K562 (cell line): Measurements from ENCODE around the gene AMBRA1. TPM values are rescaled to one million over a fixed set of nuclear protein-coding genes. Genes with fewer than 3 reads are reported as not detected.
A peak's percentile ranks its signal among the peaks of the same experiment; 100 is the strongest.

Source experiments
- HNRNPL ChIP-seq: fragments of 200-400 bp; formaldehyde crosslinking; IDR thresholded peaks from 2 replicates; pipeline ENCODE4 v1.6.1; 2017; ENCODE audit warnings: low read depth, mild to moderate bottlenecking, low read length
- MYC ChIP-seq, 2 experiments: fragments of 250-450 bp in 1 of 2; sonication (Bioruptor Pico) in 1 of 2; IDR thresholded peaks; 2 replicates each; pipeline versions ENCODE4 v1.5.1 to v1.6.1; 2012 to 2021; ENCODE audit warnings: low read depth in 2 of 2, borderline replicate concordance in 1 of 2, improper control_type of control experiment in 1 of 2, low read length in 1 of 2, mild to moderate bottlenecking in 1 of 2, moderate library complexity in 1 of 2
- REST ChIP-seq, 2 experiments: fragments of 450-650 bp; formaldehyde crosslinking in 1 of 2; IDR thresholded peaks; 2 replicates each; pipeline versions ENCODE4 v1.4.0 to v1.6.1; 2014 to 2020; ENCODE audit warnings: mild to moderate bottlenecking in 2 of 2, borderline replicate concordance in 1 of 2, low read depth in 1 of 2
- TGIF2 ChIP-seq: sonication (generic); formaldehyde crosslinking; IDR thresholded peaks from 2 replicates; pipeline ENCODE4 v1.8.1; 2022; ENCODE audit warnings: mild to moderate bottlenecking, missing genetic modification reagents, moderate library complexity
- ZNF592 ChIP-seq: fragments of 450-650 bp; IDR thresholded peaks from 2 replicates; pipeline ENCODE4 v1.6.1; 2017; ENCODE audit warnings: antibody characterized with exemption, mild to moderate bottlenecking
- polyA plus RNA-seq, 8 experiments: library from polyadenylated mRNA; depleted of rRNA in 4 of 8; stranded (reverse) in 5 of 8; unstranded in 3 of 8; fragments of >200 nt; fragmentation: Nextera tagmentation in 2 of 8; fragmentation: Illumina TruSeq in 1 of 8; extraction: Ambion mirVana in 2 of 8; extraction: Trizol in 1 of 8; gene quantifications; 2 replicates each; pipeline versions ENCODE4 v1.2.1 to v1.2.3, GENCODE V29; 2011 to 2014; ENCODE audit warnings: inconsistent platforms in 1 of 8, missing spikeins in 1 of 8
- total RNA-seq, 7 experiments: library from RNA; depleted of rRNA in 6 of 7; stranded (reverse); fragments of >200 nt in 6 of 7; fragmentation: Illumina TruSeq in 2 of 7; extraction: Trizol in 2 of 7; gene quantifications; 2 replicates each; pipeline versions ENCODE4 v1.2.1 to v1.2.3, GENCODE V29; 2011 to 2021; ENCODE audit warnings: low replicate concordance in 1 of 7
- TF ChIP-seq, protein P1 (sequence below): sonication (generic); formaldehyde crosslinking; IDR thresholded peaks from 2 replicates; pipeline ENCODE4 v1.8.0; 2023; ENCODE audit warnings: mild to moderate bottlenecking, missing genetic modification reagents

AMBRA1 gene
- total and polyA plus RNA-seq, 9 of the 15 experiments (the other 6 are each of a cell fraction or from before 2014, with no cell fraction given): 0.15 to 24.5 (median 13.0) TPM

- no peak for TF ChIP-seq ZNF592
- peak; percentile 2; the same call in 1 of the 2 replicates for TF ChIP-seq HNRNPL
- TF ChIP-seq REST (IDR thresholded peaks at IDR 0.05; ENCODE audit: borderline replicate concordance): peak; percentile 36; the same call in 1 of the 2 replicates
- 0 out of 2 replicates have a peak, but pooled peaks have one; percentile 19 for TF ChIP-seq REST (CRISPR knock-in tag; IDR thresholded peaks at IDR 0.05; ENCODE audit: low read depth)
- TF ChIP-seq TGIF2 (CRISPR knock-in tag): peak; percentile 82; the same call in 1 of the 2 replicates
- TF ChIP-seq MYC (IDR thresholded peaks at IDR 0.05; ENCODE audit: low read depth, low read length): no peak
- TF ChIP-seq MYC (CRISPR knock-in tag; IDR thresholded peaks at IDR 0.05; ENCODE audit: borderline replicate concordance, low read depth): 0 out of 2 replicates have a peak, but pooled peaks have one; percentile 6
- TF ChIP-seq, protein P1, sequence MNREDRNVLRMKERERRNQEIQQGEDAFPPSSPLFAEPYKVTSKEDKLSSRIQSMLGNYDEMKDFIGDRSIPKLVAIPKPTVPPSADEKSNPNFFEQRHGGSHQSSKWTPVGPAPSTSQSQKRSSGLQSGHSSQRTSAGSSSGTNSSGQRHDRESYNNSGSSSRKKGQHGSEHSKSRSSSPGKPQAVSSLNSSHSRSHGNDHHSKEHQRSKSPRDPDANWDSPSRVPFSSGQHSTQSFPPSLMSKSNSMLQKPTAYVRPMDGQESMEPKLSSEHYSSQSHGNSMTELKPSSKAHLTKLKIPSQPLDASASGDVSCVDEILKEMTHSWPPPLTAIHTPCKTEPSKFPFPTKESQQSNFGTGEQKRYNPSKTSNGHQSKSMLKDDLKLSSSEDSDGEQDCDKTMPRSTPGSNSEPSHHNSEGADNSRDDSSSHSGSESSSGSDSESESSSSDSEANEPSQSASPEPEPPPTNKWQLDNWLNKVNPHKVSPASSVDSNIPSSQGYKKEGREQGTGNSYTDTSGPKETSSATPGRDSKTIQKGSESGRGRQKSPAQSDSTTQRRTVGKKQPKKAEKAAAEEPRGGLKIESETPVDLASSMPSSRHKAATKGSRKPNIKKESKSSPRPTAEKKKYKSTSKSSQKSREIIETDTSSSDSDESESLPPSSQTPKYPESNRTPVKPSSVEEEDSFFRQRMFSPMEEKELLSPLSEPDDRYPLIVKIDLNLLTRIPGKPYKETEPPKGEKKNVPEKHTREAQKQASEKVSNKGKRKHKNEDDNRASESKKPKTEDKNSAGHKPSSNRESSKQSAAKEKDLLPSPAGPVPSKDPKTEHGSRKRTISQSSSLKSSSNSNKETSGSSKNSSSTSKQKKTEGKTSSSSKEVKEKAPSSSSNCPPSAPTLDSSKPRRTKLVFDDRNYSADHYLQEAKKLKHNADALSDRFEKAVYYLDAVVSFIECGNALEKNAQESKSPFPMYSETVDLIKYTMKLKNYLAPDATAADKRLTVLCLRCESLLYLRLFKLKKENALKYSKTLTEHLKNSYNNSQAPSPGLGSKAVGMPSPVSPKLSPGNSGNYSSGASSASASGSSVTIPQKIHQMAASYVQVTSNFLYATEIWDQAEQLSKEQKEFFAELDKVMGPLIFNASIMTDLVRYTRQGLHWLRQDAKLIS (CRISPR knock-in tag): peak; percentile 61; the same call in 1 of the 2 replicates
These were observed 212.6 kb downstream of the AMBRA1 start, which contains the start of gene MDK (continued) for GRCh38 chr11:46381048-46381818.
